Measurements from ENCODE around the gene C16orf74. TPM values are rescaled to one million over a fixed set of nuclear protein-coding genes. Genes with fewer than 3 reads are reported as not detected.
A peak's percentile ranks its signal among the peaks of the same experiment; 100 is the strongest.

Gene C16orf74
- total RNA-seq, 4 donors from 2014 or later: 11.0 to 13.0 (median 11.4) TPM

- no peak overlapping the region for H3K4me3 ChIP-seq
- 61% methylated on average over 7 of the region's 7 CpGs for WGBS
- TF ChIP-seq POLR2AphosphoS5 (IDR thresholded peaks at IDR 0.05) (no peak), POLR2A (IDR thresholded peaks at IDR 0.05) (no peak), EP300 (IDR thresholded peaks at IDR 0.05) (no peak), CTCF (IDR thresholded peaks at IDR 0.05) (no peak)
- no peaks in the 10 kb centered on the region for H3K36me3 ChIP-seq
- H3K9me3 ChIP-seq: no peaks in the 10 kb centered on the region
- H3K4me1 ChIP-seq: peaks cover 13% of the 10 kb centered on the region
- no peak for DNase-seq (ENCODE audit: low spot score in 2 of 2)
- peaks cover 15% of the 10 kb centered on the region for H3K27me3 ChIP-seq
- no peak overlapping the region for H3K27ac ChIP-seq
Observed at GRCh38 chr16:85699628-85700027, 51.3 kb downstream of the C16orf74 start.

GRCh38 chr16:85698935-85699558 is 51.8 kb downstream of the C16orf74 start:
- TF ChIP-seq POLR2A (IDR thresholded peaks at IDR 0.05) (no peak), POLR2AphosphoS5 (IDR thresholded peaks at IDR 0.05) (no peak), EP300 (IDR thresholded peaks at IDR 0.05) (no peak), CTCF (IDR thresholded peaks at IDR 0.05) (no peak)
- H3K4me3 ChIP-seq: no peak overlapping the region
- no peak for DNase-seq (ENCODE audit: low spot score in 2 of 2)
- H3K4me1 ChIP-seq: peaks cover 13% of the 10 kb centered on the region
- H3K27ac ChIP-seq: no peak overlapping the region
- peaks cover 15% of the 10 kb centered on the region for H3K27me3 ChIP-seq
- WGBS: 78% methylated on average over 4 of the region's 12 CpGs
- no peaks in the 10 kb centered on the region for H3K9me3 ChIP-seq
- no peaks in the 10 kb centered on the region for H3K36me3 ChIP-seq

- no peak overlapping the region for H3K4me3 ChIP-seq
- TF ChIP-seq EP300 (IDR thresholded peaks at IDR 0.05) (no peak), POLR2AphosphoS5 (IDR thresholded peaks at IDR 0.05) (no peak), CTCF (IDR thresholded peaks at IDR 0.05) (no peak), POLR2A (IDR thresholded peaks at IDR 0.05) (no peak)
- peaks cover 15% of the 10 kb centered on the region for H3K27me3 ChIP-seq
- peaks cover 13% of the 10 kb centered on the region for H3K4me1 ChIP-seq
- no peaks in the 10 kb centered on the region for H3K36me3 ChIP-seq
- no peak for DNase-seq (ENCODE audit: low spot score in 2 of 2)
- H3K27ac ChIP-seq: no peak overlapping the region
- 85% methylated on average over 4 of the region's 7 CpGs for whole genome bisulfite sequencing
- no peaks in the 10 kb centered on the region for H3K9me3 ChIP-seq
Observed at GRCh38 chr16:85698459-85698891, 52.4 kb downstream of the C16orf74 start.

GRCh38 chr16:85697431-85697830 is 53.5 kb downstream of the C16orf74 start:
- 36% methylated on average over 14 of the region's 14 CpGs for WGBS
- H3K4me3 ChIP-seq: peak overlapping the region; percentile 18

More at GRCh38 chr16:85697431-85697830, 53.5 kb downstream of the C16orf74 start:
- TF ChIP-seq CTCF (IDR thresholded peaks at IDR 0.05) (no peak), POLR2AphosphoS5 (IDR thresholded peaks at IDR 0.05) (no peak), EP300 (IDR thresholded peaks at IDR 0.05) (no peak), POLR2A (IDR thresholded peaks at IDR 0.05) (no peak)
- peaks cover 15% of the 10 kb centered on the region for H3K27me3 ChIP-seq
- H3K4me1 ChIP-seq: peaks cover 13% of the 10 kb centered on the region
- H3K9me3 ChIP-seq: no peaks in the 10 kb centered on the region
- no peak for DNase-seq (ENCODE audit: low spot score in 2 of 2)
- no peaks in the 10 kb centered on the region for H3K36me3 ChIP-seq
- no peak overlapping the region for H3K27ac ChIP-seq
